ENCODE measurements around the gene GLRX5.

GLRX5 gene

GRCh38 chr14:95515596-95516552 lies 19.0 kb upstream of the GLRX5 start:
- DNase-seq (ENCODE audit: low read depth in 1 of 2, low spot score in 1 of 2) = peak; percentile 71

GRCh38 chr14:95516554-95517181 lies 18.2 kb upstream of the GLRX5 start, which contains the start of gene SYNE3:
SYNE3 (minus strand) TSS chr14:95516650; CDS start chr14:95475821, 40,829 bp downstream.
- peak in 1 of 2 donors; percentile 36 for DNase-seq (ENCODE audit: low read depth in 1 of 2, low spot score in 1 of 2)

DNA sequence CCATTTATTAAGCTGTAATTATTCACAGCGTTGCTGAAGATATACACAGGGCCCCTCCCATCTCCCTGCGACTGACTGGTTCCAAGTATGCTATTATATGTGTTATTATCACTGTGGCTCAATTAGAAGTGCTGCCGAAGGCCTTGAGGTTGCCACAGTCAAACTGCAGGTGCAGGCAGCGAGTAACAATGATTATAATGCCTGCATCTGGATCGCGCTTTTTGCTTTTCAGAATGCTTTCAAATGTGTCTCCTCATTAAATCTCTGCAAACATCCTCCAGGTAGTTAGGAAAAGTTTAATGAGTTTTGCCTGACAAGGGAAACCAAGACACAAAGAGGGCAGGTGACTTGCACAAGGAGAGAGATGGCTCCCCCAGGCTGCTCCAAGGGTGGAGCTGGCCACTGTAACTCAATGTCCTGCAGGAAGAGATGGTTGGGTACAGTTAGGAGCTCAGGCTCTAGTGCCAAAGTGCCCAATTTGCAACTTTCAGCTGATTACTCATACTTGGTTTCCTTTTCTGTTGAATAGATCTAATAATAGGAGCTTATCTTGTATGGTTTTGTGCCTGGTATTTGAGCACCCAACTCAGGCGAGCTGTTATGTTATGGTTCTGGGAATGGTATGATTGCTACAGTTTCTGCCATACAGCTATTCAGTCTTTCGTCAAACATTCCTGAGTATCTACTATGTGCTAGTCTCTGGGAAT lies 16.7 kb upstream of the GLRX5 start:
- DNase-seq (ENCODE audit: low read depth in 1 of 2, low spot score in 1 of 2) = no peak

DNA sequence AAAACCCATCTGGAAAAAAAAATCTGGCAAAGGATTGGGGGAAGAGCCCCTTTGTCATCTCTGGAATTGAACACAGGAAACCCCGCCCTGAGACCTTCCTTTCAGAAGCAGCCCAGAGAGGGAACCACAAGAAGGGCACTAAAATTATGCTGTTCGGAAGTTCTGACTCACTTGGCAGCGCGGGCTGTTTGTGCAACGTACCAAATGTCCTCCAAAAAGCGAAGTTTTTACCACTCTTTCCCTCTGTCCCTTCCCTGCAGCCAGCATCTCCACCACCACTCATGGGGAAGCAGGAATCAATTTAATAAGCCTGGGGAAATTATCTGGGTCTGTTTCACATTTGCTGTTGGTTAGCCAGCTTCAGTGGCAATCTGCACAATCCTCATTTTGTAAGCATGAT lies 15.2 kb upstream of the GLRX5 start:
- DNase-seq (ENCODE audit: low read depth in 1 of 2, low spot score in 1 of 2) = peak in 1 of 2 donors; percentile 45

DNA sequence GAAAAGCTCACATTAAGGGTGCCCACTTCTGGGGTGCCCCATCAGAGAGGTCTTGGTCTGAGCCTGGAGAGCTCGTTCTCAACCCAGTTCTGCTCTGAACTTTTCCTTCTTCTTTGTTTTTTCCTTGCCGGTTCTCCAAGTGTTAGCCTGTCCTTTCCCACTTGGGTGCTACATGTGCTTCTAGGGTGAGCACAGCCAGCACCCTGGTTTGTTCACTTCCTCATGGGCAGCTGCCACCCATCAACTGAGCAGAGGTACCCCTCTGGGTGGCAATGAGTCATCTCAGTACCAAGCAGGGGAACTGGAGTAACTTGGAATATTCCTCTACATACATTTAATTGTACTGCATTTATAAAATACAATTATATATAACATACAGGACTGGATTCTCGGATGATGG lies 14.5 kb upstream of the GLRX5 start:
- DNase-seq (ENCODE audit: low read depth in 1 of 2, low spot score in 1 of 2) = no peak

GRCh38 chr14:95521001-95521400 lies 13.8 kb upstream of the GLRX5 start:
- no peak for DNase-seq (ENCODE audit: low read depth in 1 of 2, low spot score in 1 of 2)

DNA sequence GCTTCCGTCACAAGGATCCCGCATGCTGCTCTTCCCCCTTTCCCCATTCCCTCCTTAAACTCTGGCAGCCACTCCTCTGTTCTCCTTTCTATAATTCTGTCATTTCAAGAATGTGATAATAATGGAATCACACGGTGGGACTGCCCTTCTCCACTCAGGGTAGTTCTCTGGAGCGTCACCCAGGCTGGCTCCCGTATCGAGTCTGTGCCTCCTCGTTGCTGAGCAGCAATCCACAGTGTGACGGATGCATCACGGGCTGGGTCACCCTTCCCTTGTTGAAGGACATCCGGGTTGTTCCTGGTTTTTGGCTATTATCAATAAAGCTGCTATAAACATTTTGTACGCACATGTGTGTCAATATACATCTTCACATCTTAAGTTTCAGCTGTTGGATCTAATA lies 12.7 kb upstream of the GLRX5 start:
- DNase-seq (ENCODE audit: low read depth in 1 of 2, low spot score in 1 of 2) = no peak

- DNase-seq (ENCODE audit: low read depth in 1 of 2, low spot score in 1 of 2) = no peak
Measured at GRCh38 chr14:95522556-95522955, 12.3 kb upstream of the GLRX5 start.

DNA sequence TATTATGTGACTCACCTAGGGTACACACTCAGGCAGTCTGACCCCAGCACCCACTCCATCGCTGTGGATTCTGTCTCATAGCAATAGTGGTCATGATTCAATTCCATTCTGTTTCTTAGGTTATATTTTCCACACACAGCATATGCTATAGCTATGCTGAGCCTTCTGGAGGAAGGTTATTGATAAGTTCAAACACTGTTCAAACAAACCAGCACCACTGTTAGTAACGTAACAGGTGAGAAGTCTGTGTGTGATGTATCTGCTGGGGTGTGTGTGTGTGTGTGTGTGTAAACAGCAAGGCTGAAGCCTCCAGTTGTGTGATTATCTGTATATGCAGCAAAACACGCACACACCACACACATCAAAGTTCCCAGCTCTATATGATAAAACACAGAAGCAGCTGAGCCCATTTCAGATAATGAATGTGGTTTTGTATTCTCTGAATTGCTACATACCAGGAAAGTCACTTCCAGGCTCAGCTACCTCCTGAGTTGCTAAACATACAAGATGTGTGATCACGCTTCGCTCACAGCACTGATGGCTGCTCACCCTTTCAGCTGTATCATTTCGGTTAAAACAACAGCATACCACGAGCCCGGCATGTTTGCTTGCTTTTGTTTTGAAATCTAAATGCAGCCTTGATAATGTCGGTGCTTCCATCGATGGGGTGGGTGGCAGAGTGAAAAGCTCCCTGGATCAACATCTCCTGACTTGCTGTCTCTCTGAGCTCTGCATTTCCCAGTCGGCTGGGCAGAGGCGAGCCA lies 11.6 kb upstream of the GLRX5 start:
- DNase-seq (ENCODE audit: low read depth in 1 of 2, low spot score in 1 of 2) = no peak

DNA sequence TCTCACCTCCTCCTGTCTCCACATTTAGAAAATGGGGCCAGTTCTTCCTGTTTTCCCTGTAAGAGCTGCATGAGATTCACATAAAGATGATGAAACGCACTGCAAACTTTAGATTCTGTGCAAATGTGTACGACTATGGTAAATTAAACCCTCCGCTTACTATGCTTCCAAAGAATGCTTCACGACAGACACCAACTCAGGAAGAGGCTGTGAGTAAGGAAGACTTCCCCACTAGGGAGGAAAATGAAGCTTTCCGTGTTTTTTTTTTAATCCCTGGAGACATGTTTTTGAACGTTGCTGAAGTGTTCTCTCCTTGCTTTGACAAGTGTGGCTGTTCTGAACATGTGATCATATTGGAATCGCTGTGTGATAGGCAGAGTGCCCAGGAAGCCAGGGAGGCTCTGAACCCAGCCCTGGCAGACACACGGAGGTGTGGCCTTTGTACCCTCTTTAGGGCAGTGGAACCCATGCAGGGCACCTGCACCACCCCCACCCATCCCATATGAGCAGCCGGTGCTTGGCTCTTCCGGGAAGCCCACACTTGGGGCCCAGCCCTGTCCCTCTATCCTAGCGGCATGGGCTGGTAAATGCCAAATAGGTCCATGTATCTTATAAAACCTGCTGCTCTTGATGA lies 10.9 kb upstream of the GLRX5 start:
- no peak for DNase-seq (ENCODE audit: low read depth in 1 of 2, low spot score in 1 of 2)

DNA sequence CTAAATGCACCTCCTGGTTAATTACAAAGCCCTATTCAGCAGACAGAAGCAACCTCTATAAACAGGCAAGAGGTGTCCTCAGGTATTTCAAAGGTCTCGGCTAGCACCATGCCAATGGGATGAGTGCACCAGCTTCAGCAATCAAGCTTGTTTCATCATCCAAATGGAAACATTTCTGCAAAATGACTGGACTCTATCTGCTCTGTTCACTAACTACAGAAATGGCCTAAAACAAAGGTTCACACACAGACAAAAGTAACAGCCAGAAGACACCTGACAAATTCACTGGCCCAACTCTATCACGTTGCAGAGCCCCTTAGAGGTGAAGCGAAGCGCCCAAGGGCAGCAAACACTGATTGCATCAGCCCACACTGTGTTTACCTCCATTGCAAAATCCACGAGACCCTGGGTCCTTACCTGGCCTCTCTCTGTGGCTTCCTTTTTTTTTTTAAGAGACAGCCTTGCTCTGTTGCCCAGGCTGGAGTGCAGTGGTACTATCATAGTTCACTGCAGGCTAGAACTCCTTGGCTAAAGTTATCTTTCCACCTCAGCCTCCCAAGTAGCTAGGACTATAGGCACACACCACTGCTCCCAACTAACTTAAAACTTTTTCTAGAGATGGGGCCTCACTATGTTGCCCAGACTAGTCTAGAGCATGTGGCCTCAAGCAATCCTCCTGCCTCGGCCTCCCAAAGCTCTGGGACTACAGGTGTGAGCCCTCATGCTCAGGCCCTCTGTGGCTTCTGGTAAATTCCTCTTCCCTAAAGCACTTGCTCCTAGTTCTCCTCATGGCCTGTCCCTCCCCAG lies 9.9 kb upstream of the GLRX5 start:
- no peak for DNase-seq (ENCODE audit: low read depth in 1 of 2, low spot score in 1 of 2)

GRCh38 chr14:95525999-95526398 lies 8.9 kb upstream of the GLRX5 start:
- DNase-seq (ENCODE audit: low read depth in 1 of 2, low spot score in 1 of 2) = no peak

DNA sequence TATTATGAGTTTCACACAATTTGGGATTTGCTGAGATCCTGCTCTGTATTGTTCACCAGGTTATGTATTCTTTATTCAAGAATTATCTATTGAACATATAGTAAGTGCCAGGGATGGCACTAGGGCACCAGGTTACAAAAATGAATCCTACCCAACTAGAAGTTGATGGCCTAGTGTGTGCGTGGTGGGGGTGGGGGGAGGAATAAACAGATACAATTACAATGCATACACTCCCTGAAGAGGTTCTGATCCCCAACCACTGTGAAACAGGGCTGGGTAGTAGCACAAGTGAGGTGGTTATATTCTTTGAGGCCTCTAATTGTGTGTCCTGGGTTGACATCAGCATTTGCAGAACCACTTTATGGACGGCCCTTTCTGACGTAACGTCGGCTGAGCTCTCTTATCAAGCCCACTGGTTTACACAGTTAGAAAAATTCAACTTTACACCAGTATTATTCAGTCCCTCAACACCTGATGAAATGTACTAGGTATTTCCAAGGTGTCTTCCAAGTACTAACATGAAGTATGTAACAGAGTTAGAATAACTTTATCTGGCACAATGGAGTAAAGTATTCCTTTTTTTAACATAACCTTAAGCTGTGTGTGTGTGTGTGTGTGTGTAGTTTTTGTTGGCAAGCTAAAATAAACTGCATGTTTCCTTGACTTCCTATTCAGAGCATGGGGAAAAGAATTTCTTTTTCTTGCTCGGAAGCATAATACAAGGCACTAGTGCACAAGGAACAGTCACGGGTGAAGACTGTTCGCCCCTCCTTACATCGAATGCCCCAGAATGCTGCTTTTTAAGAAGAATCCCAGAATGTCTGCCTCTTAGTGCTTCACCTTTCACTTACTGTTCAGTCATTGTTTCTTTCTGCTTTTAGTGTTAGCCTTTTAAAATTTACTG lies 8.1 kb upstream of the GLRX5 start:
- DNase-seq (ENCODE audit: low read depth in 1 of 2, low spot score in 1 of 2) = no peak

- no peak for DNase-seq (ENCODE audit: low read depth in 1 of 2, low spot score in 1 of 2)
Measured at GRCh38 chr14:95527387-95528002, 7.4 kb upstream of the GLRX5 start.

DNA sequence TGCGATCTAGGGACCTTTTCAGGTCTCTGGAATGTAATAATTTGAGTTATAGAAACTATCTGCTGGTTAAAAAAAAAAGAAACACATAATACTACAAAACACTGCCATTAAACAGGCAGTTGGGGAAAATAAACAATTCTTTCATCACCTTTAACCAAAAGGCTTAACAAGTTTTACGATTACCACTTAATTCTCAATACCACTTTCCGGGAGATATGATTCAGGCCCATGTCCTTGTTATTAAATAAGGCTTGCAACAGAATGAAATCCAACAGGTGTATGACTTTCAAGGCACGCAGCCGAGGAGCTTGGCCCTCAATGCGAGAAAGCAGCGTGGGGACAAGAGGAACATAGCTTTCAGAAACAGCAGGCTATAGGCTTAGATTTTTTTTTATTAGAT lies 5.6 kb upstream of the GLRX5 start:
- no peak for DNase-seq (ENCODE audit: low read depth in 1 of 2, low spot score in 1 of 2)

- no peak for DNase-seq (ENCODE audit: low read depth in 1 of 2, low spot score in 1 of 2)
Measured at GRCh38 chr14:95530473-95531276, 4.2 kb upstream of the GLRX5 start.

DNA sequence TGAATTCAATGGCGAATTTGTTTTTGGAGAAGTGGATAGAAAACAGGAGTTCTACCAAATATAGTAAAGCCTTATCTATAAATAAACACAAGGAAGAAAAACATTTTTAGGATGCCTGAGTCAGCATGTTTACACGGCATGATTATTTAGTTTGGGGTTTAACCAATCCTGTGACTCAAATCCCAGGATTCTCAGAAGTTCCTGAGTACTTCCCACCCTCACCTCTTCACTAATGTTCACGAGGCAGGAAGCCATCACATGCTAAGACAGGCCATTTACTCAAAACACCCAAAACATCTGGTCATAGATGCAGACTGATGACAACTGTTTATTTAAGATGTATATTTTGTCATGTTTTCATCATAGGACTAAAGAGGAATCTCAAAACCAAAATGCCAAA lies 3.4 kb upstream of the GLRX5 start:
- DNase-seq (ENCODE audit: low read depth in 1 of 2, low spot score in 1 of 2) = no peak

Measured in stimulated activated CD4-positive, alpha-beta T cell treated with anti-CD3 and anti-CD28 coated beads, Interleukin-15, amount 100 ng/mL, for 1 hour (primary cell).